Measurements from ENCODE around the gene TMCO5A.

DNA sequence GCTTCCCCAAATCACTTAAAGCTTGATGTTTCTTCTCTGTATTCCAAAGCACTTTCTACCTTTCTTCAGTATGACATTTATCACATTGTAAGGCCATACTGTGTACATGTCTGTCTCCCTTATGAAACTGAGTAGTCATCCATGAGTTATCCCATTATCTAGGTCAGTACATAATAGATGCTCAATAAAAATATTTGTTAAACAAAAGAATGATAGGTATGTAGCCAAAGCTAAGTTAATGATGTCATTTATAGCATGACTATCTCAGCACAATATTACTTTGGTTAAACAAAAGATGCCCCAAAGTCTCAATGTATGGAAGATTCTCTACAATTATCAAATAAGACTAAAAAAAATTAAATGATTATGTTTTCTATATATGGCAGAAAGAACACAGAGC, 3.1 kb upstream of the TMCO5A start:
- TF ChIP-seq, protein P1, sequence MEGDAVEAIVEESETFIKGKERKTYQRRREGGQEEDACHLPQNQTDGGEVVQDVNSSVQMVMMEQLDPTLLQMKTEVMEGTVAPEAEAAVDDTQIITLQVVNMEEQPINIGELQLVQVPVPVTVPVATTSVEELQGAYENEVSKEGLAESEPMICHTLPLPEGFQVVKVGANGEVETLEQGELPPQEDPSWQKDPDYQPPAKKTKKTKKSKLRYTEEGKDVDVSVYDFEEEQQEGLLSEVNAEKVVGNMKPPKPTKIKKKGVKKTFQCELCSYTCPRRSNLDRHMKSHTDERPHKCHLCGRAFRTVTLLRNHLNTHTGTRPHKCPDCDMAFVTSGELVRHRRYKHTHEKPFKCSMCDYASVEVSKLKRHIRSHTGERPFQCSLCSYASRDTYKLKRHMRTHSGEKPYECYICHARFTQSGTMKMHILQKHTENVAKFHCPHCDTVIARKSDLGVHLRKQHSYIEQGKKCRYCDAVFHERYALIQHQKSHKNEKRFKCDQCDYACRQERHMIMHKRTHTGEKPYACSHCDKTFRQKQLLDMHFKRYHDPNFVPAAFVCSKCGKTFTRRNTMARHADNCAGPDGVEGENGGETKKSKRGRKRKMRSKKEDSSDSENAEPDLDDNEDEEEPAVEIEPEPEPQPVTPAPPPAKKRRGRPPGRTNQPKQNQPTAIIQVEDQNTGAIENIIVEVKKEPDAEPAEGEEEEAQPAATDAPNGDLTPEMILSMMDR (IDR thresholded peaks at IDR 0.05; ENCODE audit: insufficient read depth, low read length), result no peak
- no peak for TF ChIP-seq GABPA (IDR thresholded peaks at IDR 0.05; ENCODE audit: low read depth)
- TF ChIP-seq, protein P2, sequence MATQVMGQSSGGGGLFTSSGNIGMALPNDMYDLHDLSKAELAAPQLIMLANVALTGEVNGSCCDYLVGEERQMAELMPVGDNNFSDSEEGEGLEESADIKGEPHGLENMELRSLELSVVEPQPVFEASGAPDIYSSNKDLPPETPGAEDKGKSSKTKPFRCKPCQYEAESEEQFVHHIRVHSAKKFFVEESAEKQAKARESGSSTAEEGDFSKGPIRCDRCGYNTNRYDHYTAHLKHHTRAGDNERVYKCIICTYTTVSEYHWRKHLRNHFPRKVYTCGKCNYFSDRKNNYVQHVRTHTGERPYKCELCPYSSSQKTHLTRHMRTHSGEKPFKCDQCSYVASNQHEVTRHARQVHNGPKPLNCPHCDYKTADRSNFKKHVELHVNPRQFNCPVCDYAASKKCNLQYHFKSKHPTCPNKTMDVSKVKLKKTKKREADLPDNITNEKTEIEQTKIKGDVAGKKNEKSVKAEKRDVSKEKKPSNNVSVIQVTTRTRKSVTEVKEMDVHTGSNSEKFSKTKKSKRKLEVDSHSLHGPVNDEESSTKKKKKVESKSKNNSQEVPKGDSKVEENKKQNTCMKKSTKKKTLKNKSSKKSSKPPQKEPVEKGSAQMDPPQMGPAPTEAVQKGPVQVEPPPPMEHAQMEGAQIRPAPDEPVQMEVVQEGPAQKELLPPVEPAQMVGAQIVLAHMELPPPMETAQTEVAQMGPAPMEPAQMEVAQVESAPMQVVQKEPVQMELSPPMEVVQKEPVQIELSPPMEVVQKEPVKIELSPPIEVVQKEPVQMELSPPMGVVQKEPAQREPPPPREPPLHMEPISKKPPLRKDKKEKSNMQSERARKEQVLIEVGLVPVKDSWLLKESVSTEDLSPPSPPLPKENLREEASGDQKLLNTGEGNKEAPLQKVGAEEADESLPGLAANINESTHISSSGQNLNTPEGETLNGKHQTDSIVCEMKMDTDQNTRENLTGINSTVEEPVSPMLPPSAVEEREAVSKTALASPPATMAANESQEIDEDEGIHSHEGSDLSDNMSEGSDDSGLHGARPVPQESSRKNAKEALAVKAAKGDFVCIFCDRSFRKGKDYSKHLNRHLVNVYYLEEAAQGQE (IDR thresholded peaks at IDR 0.05; ENCODE audit: insufficient replicate concordance, low read depth), result no peak
